Measurements from ENCODE around the gene CYB5R2.

DNA sequence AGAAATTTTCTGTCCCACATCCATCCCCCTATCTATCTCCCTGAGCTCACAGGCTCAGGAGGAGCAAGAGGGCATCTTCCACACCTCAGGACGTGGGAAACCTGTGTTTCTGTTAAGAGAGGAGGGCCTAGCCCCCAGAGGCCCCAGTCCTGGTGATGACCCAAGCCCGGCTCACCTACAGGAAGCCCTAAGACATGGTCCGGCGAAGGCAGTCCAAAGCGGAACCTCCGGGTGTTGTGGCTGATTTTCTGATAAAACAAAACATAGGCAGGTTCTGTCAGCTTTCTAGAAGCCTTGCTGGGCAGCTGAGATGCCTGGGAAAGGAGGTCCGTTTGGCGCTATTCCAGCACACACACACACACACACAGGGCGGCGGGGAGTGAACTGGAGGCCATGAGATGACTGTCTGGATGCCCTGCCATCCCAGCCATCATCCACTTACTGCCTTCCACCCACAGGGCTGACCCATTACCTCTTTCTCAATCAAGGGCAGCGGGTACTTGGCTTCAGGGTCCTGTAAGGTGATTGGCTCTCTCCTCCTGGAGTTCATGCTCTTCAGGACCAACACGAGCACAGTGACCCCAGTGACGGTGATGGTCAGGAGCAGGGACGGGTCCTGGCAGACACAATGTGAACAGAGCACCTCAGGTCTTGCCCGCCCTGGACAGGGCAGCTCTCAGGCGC lies 882 bp downstream of the CYB5R2 start:
- TF ChIP-seq, protein P1, sequence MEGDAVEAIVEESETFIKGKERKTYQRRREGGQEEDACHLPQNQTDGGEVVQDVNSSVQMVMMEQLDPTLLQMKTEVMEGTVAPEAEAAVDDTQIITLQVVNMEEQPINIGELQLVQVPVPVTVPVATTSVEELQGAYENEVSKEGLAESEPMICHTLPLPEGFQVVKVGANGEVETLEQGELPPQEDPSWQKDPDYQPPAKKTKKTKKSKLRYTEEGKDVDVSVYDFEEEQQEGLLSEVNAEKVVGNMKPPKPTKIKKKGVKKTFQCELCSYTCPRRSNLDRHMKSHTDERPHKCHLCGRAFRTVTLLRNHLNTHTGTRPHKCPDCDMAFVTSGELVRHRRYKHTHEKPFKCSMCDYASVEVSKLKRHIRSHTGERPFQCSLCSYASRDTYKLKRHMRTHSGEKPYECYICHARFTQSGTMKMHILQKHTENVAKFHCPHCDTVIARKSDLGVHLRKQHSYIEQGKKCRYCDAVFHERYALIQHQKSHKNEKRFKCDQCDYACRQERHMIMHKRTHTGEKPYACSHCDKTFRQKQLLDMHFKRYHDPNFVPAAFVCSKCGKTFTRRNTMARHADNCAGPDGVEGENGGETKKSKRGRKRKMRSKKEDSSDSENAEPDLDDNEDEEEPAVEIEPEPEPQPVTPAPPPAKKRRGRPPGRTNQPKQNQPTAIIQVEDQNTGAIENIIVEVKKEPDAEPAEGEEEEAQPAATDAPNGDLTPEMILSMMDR (IDR thresholded peaks at IDR 0.05) = no peak
- TF ChIP-seq POLR2A (IDR thresholded peaks at IDR 0.05) (no peak), POLR2AphosphoS5 (IDR thresholded peaks at IDR 0.05) (no peak)
